HepG2 (cell line): ENCODE results near the gene TCERG1L.

Source experiments
- CHD2 ChIP-seq: IDR thresholded peaks from 2 replicates; pipeline ENCODE4 v1.6.1; 2011; ENCODE audit warnings: low read depth, low read length, improper control_type of control experiment
- EZH2 ChIP-seq: conservative IDR thresholded peaks from 2 replicates; pipeline ENCODE4 v1.6.1; 2012; ENCODE audit warnings: mild to moderate bottlenecking, low read depth, low read length, moderate library complexity
- HIVEP1 ChIP-seq: sonication (generic); formaldehyde crosslinking; IDR thresholded peaks from 2 replicates; pipeline ENCODE4 v1.4.0; 2020; ENCODE audit warnings: mild to moderate bottlenecking, missing genetic modification reagents
- JUNB ChIP-seq: sonication (generic); formaldehyde crosslinking; IDR thresholded peaks from 2 replicates; pipeline ENCODE4 v1.8.0; 2022; ENCODE audit warnings: missing genetic modification reagents, mild to moderate bottlenecking, borderline replicate concordance
- MAZ ChIP-seq, 2 experiments: sonication (generic) in 1 of 2; formaldehyde crosslinking in 1 of 2; IDR thresholded peaks; 2 replicates each; pipeline versions ENCODE4 v1.5.0 to v1.6.1; 2012 to 2020; ENCODE audit warnings: low read depth in 2 of 2, mild to moderate bottlenecking in 2 of 2, borderline replicate concordance in 1 of 2, improper control_type of control experiment in 1 of 2, low read length in 1 of 2, missing genetic modification reagents in 1 of 2, moderate library complexity in 1 of 2
- MYC ChIP-seq: sonication (generic); formaldehyde crosslinking; IDR thresholded peaks from 2 replicates; pipeline ENCODE4 v1.9.0; 2021; ENCODE audit warnings: missing genetic modification reagents, borderline replicate concordance
- POLR2AphosphoS5 ChIP-seq: IDR thresholded peaks from 2 replicates; pipeline ENCODE4 v1.6.1; 2012; ENCODE audit warnings: low read depth, low read length
- SMARCC2 ChIP-seq: fragments of 450-650 bp; IDR thresholded peaks from 2 replicates; pipeline ENCODE4 v1.6.1; 2017; ENCODE audit warnings: antibody characterized with exemption, mild to moderate bottlenecking
- ZNF143 ChIP-seq: sonication (generic); formaldehyde crosslinking; IDR thresholded peaks from 2 replicates; pipeline ENCODE4 v1.4.0; 2020; ENCODE audit warnings: missing genetic modification reagents
- TF ChIP-seq, protein P1 (sequence below): sonication (generic); formaldehyde crosslinking; IDR thresholded peaks from 2 replicates; pipeline ENCODE4 v1.8.0; 2022; ENCODE audit warnings: low read depth, missing genetic modification reagents
- TF ChIP-seq, protein P2 (sequence below): sonication (generic); formaldehyde crosslinking; IDR thresholded peaks from 2 replicates; pipeline ENCODE4 v1.4.0; 2020; ENCODE audit warnings: missing genetic modification reagents
- TF ChIP-seq, protein P3 (sequence below): sonication (generic); formaldehyde crosslinking; IDR thresholded peaks from 2 replicates; pipeline ENCODE4 v1.5.0; 2020; ENCODE audit warnings: mild to moderate bottlenecking, missing genetic modification reagents, moderate library complexity
- TF ChIP-seq, protein P4 (sequence below): sonication (generic); formaldehyde crosslinking; IDR thresholded peaks from 2 replicates; pipeline ENCODE4 v1.4.0; 2020; ENCODE audit warnings: missing genetic modification reagents

DNA sequence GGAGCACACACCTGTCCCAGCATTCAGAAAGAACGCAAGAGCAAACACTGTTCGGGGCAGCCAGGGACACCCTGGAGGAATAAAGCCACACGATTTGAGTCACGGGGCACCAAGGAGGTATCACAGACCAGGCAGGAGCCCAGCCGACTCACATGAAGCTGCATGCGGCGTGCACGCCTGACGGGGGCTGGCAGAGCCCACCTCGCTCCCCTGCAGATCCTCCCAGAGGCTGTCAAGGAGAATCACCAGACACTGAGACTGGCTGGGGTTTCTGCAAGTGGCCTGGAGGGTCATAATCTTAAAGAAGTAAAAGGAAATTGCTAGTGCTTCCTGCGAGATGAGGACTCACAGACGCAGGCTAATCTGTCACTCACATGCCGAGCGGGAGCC is 61.6 kb downstream of the TCERG1L start:
- TF ChIP-seq, protein P1, sequence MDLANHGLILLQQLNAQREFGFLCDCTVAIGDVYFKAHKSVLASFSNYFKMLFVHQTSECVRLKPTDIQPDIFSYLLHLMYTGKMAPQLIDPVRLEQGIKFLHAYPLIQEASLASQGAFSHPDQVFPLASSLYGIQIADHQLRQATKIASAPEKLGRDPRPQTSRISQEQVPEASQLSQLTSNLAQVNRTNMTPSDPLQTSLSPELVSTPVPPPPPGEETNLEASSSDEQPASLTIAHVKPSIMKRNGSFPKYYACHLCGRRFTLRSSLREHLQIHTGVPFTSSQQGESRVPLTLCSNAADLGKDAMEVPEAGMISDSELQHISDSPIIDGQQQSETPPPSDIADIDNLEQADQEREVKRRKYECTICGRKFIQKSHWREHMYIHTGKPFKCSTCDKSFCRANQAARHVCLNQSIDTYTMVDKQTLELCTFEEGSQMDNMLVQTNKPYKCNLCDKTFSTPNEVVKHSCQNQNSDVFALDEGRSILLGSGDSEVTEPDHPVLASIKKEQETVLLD (CRISPR knock-in tag), result no peak
- TF ChIP-seq POLR2AphosphoS5, result no peak
- TF ChIP-seq, protein P2, sequence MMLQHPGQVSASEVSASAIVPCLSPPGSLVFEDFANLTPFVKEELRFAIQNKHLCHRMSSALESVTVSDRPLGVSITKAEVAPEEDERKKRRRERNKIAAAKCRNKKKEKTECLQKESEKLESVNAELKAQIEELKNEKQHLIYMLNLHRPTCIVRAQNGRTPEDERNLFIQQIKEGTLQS (CRISPR knock-in tag), result no peak
- no peak for TF ChIP-seq EZH2
- TF ChIP-seq MYC (CRISPR knock-in tag), result no peak
- TF ChIP-seq, protein P3, sequence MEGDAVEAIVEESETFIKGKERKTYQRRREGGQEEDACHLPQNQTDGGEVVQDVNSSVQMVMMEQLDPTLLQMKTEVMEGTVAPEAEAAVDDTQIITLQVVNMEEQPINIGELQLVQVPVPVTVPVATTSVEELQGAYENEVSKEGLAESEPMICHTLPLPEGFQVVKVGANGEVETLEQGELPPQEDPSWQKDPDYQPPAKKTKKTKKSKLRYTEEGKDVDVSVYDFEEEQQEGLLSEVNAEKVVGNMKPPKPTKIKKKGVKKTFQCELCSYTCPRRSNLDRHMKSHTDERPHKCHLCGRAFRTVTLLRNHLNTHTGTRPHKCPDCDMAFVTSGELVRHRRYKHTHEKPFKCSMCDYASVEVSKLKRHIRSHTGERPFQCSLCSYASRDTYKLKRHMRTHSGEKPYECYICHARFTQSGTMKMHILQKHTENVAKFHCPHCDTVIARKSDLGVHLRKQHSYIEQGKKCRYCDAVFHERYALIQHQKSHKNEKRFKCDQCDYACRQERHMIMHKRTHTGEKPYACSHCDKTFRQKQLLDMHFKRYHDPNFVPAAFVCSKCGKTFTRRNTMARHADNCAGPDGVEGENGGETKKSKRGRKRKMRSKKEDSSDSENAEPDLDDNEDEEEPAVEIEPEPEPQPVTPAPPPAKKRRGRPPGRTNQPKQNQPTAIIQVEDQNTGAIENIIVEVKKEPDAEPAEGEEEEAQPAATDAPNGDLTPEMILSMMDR (CRISPR knock-in tag), result no peak
- TF ChIP-seq, protein P4, sequence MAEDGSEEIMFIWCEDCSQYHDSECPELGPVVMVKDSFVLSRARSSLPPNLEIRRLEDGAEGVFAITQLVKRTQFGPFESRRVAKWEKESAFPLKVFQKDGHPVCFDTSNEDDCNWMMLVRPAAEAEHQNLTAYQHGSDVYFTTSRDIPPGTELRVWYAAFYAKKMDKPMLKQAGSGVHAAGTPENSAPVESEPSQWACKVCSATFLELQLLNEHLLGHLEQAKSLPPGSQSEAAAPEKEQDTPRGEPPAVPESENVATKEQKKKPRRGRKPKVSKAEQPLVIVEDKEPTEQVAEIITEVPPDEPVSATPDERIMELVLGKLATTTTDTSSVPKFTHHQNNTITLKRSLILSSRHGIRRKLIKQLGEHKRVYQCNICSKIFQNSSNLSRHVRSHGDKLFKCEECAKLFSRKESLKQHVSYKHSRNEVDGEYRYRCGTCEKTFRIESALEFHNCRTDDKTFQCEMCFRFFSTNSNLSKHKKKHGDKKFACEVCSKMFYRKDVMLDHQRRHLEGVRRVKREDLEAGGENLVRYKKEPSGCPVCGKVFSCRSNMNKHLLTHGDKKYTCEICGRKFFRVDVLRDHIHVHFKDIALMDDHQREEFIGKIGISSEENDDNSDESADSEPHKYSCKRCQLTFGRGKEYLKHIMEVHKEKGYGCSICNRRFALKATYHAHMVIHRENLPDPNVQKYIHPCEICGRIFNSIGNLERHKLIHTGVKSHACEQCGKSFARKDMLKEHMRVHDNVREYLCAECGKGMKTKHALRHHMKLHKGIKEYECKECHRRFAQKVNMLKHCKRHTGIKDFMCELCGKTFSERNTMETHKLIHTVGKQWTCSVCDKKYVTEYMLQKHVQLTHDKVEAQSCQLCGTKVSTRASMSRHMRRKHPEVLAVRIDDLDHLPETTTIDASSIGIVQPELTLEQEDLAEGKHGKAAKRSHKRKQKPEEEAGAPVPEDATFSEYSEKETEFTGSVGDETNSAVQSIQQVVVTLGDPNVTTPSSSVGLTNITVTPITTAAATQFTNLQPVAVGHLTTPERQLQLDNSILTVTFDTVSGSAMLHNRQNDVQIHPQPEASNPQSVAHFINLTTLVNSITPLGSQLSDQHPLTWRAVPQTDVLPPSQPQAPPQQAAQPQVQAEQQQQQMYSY (CRISPR knock-in tag), result no peak
- TF ChIP-seq SMARCC2, result no peak
- TF ChIP-seq MAZ (IDR thresholded peaks at IDR 0.05; ENCODE audit: borderline replicate concordance, low read depth, low read length), result no peak
- TF ChIP-seq MAZ (CRISPR knock-in tag; IDR thresholded peaks at IDR 0.05; ENCODE audit: low read depth), result no peak
- no peak for TF ChIP-seq JUNB (CRISPR knock-in tag)
- no peak for TF ChIP-seq CHD2
- no peak for TF ChIP-seq ZNF143
- TF ChIP-seq HIVEP1 (CRISPR knock-in tag), result no peak
